Astrocyte of the spinal cord (primary cell): ENCODE data around the gene CABLES2.

Experiments used
- DNase-seq: peaks from one replicate; pipeline ENCODE4 v3.0.0; 2011; ENCODE audit warnings: low read depth, low spot score
- H3K4me3 ChIP-seq: 2 replicates; pipeline ENCODE4 v1.5.1; 2011; ENCODE audit warnings: low read depth, mild to moderate bottlenecking, low read length, moderate library complexity
- in situ Hi-C: cut with HindIII; loops from 2 replicates; pipeline ENCODE4 v1.10.0; 2017; ENCODE audit warnings: low sequenced_read_pairs
- TF ChIP-seq, protein P1 (sequence below): IDR thresholded peaks from 2 replicates; pipeline ENCODE4 v1.5.1; 2012; ENCODE audit warnings: low read depth, mild to moderate bottlenecking, low read length, inconsistent platforms

Gene CABLES2

DNA sequence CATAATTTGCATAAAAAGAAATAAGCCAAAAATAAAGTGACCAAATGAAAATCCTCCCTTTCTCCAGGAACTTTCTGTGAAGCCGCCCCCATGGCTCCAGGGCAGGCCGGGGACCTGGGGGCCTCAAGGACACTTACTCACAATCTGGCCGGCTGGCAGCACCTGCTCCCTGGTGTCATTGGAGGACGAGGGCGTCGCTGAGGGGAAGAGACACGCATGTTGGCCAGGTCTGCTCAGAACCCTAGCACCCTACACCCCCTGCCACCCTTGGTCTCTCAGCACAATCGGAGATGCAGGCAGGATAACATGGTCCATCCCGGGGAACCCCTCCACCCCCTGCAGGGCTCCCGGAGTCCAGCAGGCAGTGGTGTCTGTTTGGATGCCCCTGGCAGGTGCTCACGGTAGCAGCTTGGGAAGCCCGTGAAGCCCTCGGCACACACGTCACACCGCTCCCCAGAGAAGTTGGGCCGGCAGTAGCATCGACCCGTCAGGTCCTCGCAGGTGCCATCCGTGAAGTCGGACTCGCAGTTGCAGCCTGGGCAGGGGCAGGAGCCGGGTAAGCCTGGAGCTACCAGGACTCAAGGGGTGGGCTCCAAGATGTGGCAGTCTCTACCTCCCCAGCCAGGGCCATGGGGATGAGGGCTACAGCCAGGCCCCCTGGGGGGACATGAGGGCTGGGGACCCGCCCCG is 61.3 kb downstream of the CABLES2 start:
- no peak for DNase-seq
- in situ Hi-C loops, result no loop called here
- H3K4me3 ChIP-seq, result no peak overlapping the region
- TF ChIP-seq, protein P1, sequence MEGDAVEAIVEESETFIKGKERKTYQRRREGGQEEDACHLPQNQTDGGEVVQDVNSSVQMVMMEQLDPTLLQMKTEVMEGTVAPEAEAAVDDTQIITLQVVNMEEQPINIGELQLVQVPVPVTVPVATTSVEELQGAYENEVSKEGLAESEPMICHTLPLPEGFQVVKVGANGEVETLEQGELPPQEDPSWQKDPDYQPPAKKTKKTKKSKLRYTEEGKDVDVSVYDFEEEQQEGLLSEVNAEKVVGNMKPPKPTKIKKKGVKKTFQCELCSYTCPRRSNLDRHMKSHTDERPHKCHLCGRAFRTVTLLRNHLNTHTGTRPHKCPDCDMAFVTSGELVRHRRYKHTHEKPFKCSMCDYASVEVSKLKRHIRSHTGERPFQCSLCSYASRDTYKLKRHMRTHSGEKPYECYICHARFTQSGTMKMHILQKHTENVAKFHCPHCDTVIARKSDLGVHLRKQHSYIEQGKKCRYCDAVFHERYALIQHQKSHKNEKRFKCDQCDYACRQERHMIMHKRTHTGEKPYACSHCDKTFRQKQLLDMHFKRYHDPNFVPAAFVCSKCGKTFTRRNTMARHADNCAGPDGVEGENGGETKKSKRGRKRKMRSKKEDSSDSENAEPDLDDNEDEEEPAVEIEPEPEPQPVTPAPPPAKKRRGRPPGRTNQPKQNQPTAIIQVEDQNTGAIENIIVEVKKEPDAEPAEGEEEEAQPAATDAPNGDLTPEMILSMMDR, result no peak

DNA sequence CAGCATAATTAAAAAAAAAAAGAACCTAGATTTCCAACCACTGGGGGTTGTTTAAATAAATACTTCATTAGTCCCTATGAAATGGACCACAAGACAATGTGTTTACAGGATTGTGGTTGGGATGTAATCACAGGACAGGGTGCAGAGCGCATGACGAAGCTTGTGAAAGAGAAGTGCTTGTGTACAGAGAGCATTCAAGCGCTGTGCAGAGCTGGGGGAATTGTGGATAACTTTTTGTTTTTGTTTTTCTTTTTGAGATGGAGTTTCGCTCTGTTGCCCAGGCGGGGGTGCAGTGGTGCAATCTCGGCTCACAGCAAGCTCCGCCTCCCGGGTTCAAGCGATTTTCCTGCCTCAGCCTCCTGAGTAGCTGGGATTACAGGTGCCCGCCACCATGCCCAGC is 62.3 kb downstream of the CABLES2 start:
- DNase-seq, result no peak
- in situ Hi-C loops, result no loop called here
- H3K4me3 ChIP-seq, result no peak overlapping the region
- TF ChIP-seq, protein P1, result no peak

DNA sequence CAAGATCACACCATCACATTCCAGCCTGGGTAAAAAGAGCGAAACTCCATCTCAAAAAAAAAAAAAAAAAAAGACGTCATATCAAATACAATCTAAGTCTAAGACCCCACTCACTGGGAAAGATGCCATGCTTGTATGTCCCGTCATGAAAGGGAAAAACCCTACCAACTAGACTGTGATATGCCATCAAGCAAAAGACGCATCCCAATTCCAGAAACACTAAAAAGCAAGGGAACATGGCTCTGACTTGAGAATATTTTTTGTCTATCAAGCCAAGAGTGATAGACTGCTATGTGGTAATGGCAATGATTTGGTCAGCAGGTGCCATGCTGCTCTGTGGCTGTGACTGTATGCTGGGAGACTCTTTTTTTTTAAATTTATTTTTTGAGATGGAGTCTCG is 63.0 kb downstream of the CABLES2 start:
- H3K4me3 ChIP-seq, result no peak overlapping the region
- DNase-seq, result no peak
- in situ Hi-C loops, result no loop called here
- TF ChIP-seq, protein P1, result no peak

DNA sequence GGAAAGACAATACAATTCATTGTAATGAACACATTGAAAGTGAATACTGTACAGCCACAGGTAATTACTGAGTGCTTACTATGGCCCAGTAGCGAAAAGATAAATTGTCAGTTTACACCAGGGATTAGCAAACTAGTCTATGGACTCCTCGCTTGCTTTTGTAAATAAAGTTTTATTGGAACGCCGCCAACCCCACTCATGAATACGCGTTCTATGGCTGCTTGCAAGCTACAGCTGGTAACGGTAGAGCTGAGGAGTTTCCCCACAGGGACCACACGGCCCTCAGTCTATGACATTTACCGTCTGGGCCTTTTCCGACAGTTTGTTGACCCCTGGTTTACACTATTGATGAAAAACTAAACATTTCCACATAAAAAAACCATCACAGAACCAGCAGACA is 64.2 kb downstream of the CABLES2 start:
- in situ Hi-C loops, result no loop called here
- DNase-seq, result no peak
- no peak overlapping the region for H3K4me3 ChIP-seq
- TF ChIP-seq, protein P1, result no peak

DNA sequence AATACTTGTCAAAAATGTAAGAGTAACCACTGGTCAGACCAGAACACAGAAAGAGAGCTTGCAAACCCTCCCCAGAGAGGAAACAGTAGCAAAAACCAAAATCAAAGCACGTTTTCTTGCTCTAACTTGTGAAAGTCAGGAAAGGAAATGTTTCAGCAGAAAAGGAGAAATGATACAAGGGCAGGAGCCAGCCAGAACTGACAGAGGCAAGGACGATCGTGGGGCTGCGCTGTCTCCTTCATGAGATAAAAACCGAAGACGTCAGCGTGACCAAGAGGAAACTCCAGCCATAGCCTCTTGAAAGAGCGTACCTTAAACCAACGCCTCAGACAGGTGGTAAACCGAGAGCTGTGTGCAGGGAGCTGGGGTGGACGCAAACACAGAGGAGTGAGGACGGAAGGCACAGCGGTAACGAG is 67.4 kb downstream of the CABLES2 start:
- H3K4me3 ChIP-seq, result no peak overlapping the region
- TF ChIP-seq, protein P1, result no peak
- no peak for DNase-seq
- in situ Hi-C loops, result no loop called here
